GM12878 (cell line): Measurements from ENCODE around the gene WBP1L.

Experiments used
- ATF2 ChIP-seq: IDR thresholded peaks from 2 replicates; pipeline ENCODE4 v1.6.1; 2012; ENCODE audit warnings: low read length, inconsistent platforms
- BHLHE40 ChIP-seq, 2 experiments: fragments of 450-650 bp in 1 of 2; IDR thresholded peaks; 2 replicates each; pipeline ENCODE4 v1.6.1; 2011 to 2017; ENCODE audit warnings: low read depth in 2 of 2, borderline replicate concordance in 1 of 2, improper control_type of control experiment in 1 of 2, low read length in 1 of 2, mild to moderate bottlenecking in 1 of 2
- CBX3 ChIP-seq: fragments of 200-600 bp; sonication (generic); IDR thresholded peaks from 2 replicates; pipeline ENCODE4 v1.6.1; 2016; ENCODE audit warnings: low read depth, borderline replicate concordance
- CTCF ChIP-seq, 3 experiments: IDR thresholded peaks in 2 of 3; conservative IDR thresholded peaks in 1 of 3; 2 replicates each; pipeline ENCODE4 v1.5.1; 2011; ENCODE audit warnings: low read depth in 3 of 3, low read length in 3 of 3, mild to moderate bottlenecking in 3 of 3, control low read depth in 2 of 3, moderate library complexity in 2 of 3, inconsistent platforms in 1 of 3, mixed read lengths in 1 of 3; ENCODE audit not compliant: control insufficient read depth in 2 of 3, insufficient read depth in 1 of 3; ENCODE audit errors: extremely low read depth in 1 of 3
- CUX1 ChIP-seq: IDR thresholded peaks from 2 replicates; pipeline ENCODE4 v1.6.1; 2012; ENCODE audit warnings: improper control_type of control experiment, low read depth, low read length; ENCODE audit not compliant: insufficient replicate concordance
- FOXM1 ChIP-seq: IDR thresholded peaks from 2 replicates; pipeline ENCODE4 v1.6.1; 2012; ENCODE audit warnings: low read depth, mild to moderate bottlenecking, inconsistent platforms, low read length, moderate library complexity
- JUND ChIP-seq: IDR thresholded peaks from 2 replicates; pipeline ENCODE4 v1.6.1; 2012; ENCODE audit warnings: low read depth, mild to moderate bottlenecking, low read length, improper control_type of control experiment, moderate library complexity
- LARP7 ChIP-seq: fragments of 450-650 bp; IDR thresholded peaks from 2 replicates; pipeline ENCODE4 v1.6.1; 2017; ENCODE audit warnings: mild to moderate bottlenecking
- MAX ChIP-seq: IDR thresholded peaks from 2 replicates; pipeline ENCODE4 v1.6.1; 2012; ENCODE audit warnings: low read depth, low read length, improper control_type of control experiment
- POLR2A ChIP-seq: IDR thresholded peaks from 2 replicates; pipeline ENCODE4 v1.6.1; 2011; ENCODE audit warnings: low read depth, mild to moderate bottlenecking, low read length
- REST ChIP-seq: IDR thresholded peaks from 2 replicates; pipeline ENCODE4 v1.6.1; 2012; ENCODE audit warnings: mild to moderate bottlenecking, low read depth, low read length
- RFX5 ChIP-seq: IDR thresholded peaks from 2 replicates; pipeline ENCODE4 v1.6.1; 2011; ENCODE audit warnings: low read depth, low read length, improper control_type of control experiment
- ZBTB4 ChIP-seq: fragments of 450-650 bp; formaldehyde crosslinking; IDR thresholded peaks from 2 replicates; pipeline ENCODE4 v1.4.0; 2022; ENCODE audit warnings: mild to moderate bottlenecking, moderate library complexity

- no peak for TF ChIP-seq ATF2
- peak in 2 of 3 experiments; percentile 27 to 51; a peak in 4 of 6 replicates for TF ChIP-seq CTCF (IDR thresholded peaks at IDR 0.05 in 2 of 3, conservative IDR thresholded peaks at IDR 0.05 in 1 of 3; ENCODE audit: control insufficient read depth in 2 of 3, extremely low read depth in 1 of 3, insufficient read depth in 1 of 3, low read depth in 3 of 3, low read length in 3 of 3)
- no peak for TF ChIP-seq POLR2A
- no peak for TF ChIP-seq JUND
- TF ChIP-seq MAX = no peak
- TF ChIP-seq BHLHE40 (IDR thresholded peaks at IDR 0.05; ENCODE audit: borderline replicate concordance in 1 of 2, low read depth in 2 of 2, low read length in 1 of 2) = no peak
- no peak for TF ChIP-seq CBX3
- TF ChIP-seq LARP7 = no peak
- no peak for TF ChIP-seq ZBTB4 (CRISPR knock-in tag)
- TF ChIP-seq REST = no peak
- no peak for TF ChIP-seq RFX5
- no peak for TF ChIP-seq FOXM1
- TF ChIP-seq CUX1 = no peak
Measured at GRCh38 chr10:102713539-102713813, 30.3 kb upstream of the WBP1L start.
